ENCODE measurements around the gene MAPKAPK2.

GRCh38 chr1:206710460-206710823 lies 25.7 kb downstream of the MAPKAPK2 start:
- TF ChIP-seq EZH2 (IDR thresholded peaks at IDR 0.05; ENCODE audit: borderline replicate concordance, low read length): no peak
- TF ChIP-seq, protein P1, sequence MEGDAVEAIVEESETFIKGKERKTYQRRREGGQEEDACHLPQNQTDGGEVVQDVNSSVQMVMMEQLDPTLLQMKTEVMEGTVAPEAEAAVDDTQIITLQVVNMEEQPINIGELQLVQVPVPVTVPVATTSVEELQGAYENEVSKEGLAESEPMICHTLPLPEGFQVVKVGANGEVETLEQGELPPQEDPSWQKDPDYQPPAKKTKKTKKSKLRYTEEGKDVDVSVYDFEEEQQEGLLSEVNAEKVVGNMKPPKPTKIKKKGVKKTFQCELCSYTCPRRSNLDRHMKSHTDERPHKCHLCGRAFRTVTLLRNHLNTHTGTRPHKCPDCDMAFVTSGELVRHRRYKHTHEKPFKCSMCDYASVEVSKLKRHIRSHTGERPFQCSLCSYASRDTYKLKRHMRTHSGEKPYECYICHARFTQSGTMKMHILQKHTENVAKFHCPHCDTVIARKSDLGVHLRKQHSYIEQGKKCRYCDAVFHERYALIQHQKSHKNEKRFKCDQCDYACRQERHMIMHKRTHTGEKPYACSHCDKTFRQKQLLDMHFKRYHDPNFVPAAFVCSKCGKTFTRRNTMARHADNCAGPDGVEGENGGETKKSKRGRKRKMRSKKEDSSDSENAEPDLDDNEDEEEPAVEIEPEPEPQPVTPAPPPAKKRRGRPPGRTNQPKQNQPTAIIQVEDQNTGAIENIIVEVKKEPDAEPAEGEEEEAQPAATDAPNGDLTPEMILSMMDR (IDR thresholded peaks at IDR 0.05; ENCODE audit: low read length): no peak

All from OCI-LY1 (cell line).